Nephron progenitor cell (in vitro differentiated cells): Measurements from ENCODE around the gene TNNI3K.

Experiments
- DNase-seq: peaks from one replicate; pipeline ENCODE4 v3.0.0; 2021
- H3K27ac Mint-ChIP-seq: 2 replicates; pipeline ENCODE4 v1.8.0; 2021; ENCODE audit warnings: mild to moderate bottlenecking, moderate library complexity, mixed read lengths
- H3K27me3 Mint-ChIP-seq: 2 replicates; pipeline ENCODE4 v1.8.0; 2021; ENCODE audit warnings: mild to moderate bottlenecking, low read depth, mixed read lengths; ENCODE audit not compliant: poor library complexity
- H3K36me3 Mint-ChIP-seq: 2 replicates; pipeline ENCODE4 v1.8.0; 2021; ENCODE audit warnings: low read depth, mixed read lengths
- H3K4me1 Mint-ChIP-seq: 2 replicates; pipeline ENCODE4 v1.8.0; 2021; ENCODE audit warnings: mixed read lengths
- H3K4me3 Mint-ChIP-seq: 2 replicates; pipeline ENCODE4 v1.8.0; 2021; ENCODE audit warnings: mild to moderate bottlenecking, moderate library complexity, mixed read lengths
- H3K9me3 Mint-ChIP-seq: 2 replicates; pipeline ENCODE4 v1.8.0; 2021; ENCODE audit warnings: mild to moderate bottlenecking, moderate library complexity, mixed read lengths
- TF ChIP-seq, protein P1 (sequence below): fragments of 200-600 bp; sonication (generic); IDR thresholded peaks from 2 replicates; pipeline ENCODE4 v1.5.0; 2021; ENCODE audit warnings: antibody characterized with exemption

Gene TNNI3K

DNA sequence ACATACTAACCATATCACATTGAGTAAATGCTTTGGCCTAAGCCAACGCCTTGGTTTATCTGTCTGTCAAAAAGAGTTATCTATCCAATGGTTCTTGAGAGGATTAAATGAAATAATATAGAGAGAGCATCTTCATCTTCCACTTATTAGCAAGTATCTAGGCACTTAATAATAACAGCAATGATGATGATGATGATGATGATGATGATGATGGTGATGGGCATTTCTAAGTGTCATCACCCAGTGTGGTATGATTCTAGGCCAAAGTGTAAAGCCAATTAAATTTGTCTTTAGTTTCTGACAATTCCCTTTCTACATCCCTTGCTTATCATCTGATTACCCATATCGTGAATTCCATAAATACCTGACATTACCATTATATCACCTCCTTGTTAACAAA is 342.9 kb downstream of the TNNI3K start:
- H3K36me3 Mint-ChIP-seq = no peaks in the 10 kb centered on the region
- H3K4me3 Mint-ChIP-seq = no peak overlapping the region
- TF ChIP-seq, protein P1, sequence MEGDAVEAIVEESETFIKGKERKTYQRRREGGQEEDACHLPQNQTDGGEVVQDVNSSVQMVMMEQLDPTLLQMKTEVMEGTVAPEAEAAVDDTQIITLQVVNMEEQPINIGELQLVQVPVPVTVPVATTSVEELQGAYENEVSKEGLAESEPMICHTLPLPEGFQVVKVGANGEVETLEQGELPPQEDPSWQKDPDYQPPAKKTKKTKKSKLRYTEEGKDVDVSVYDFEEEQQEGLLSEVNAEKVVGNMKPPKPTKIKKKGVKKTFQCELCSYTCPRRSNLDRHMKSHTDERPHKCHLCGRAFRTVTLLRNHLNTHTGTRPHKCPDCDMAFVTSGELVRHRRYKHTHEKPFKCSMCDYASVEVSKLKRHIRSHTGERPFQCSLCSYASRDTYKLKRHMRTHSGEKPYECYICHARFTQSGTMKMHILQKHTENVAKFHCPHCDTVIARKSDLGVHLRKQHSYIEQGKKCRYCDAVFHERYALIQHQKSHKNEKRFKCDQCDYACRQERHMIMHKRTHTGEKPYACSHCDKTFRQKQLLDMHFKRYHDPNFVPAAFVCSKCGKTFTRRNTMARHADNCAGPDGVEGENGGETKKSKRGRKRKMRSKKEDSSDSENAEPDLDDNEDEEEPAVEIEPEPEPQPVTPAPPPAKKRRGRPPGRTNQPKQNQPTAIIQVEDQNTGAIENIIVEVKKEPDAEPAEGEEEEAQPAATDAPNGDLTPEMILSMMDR = no peak
- no peaks in the 10 kb centered on the region for H3K27me3 Mint-ChIP-seq
- H3K27ac Mint-ChIP-seq = no peak overlapping the region
- no peaks in the 10 kb centered on the region for H3K9me3 Mint-ChIP-seq
- no peaks in the 10 kb centered on the region for H3K4me1 Mint-ChIP-seq
- DNase-seq = no peak

DNA sequence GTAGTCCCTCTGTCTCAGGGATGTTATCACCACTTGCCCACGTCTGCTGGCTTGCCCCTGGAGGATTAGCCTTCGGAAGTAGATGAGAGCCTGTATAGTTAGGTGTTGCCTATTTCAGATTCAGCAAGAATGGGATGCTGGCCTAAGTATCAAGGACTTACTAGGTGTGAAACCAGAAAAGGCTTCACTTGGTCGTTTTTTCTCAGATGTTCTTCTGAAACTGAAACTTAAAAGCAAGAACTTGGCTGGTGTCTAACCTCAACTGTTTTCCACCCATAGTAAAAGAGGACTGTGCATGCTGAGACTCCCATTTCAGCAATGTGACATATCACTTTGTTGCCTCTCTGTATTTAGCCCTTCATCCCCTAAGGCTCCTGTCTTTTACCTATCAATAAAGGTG is 344.2 kb downstream of the TNNI3K start:
- TF ChIP-seq, protein P1 = no peak
- Mint-ChIP-seq H3K9me3 (no peaks in the 10 kb centered on the region), H3K36me3 (no peaks in the 10 kb centered on the region), H3K4me1 (no peaks in the 10 kb centered on the region), H3K27ac (no peak overlapping the region), H3K27me3 (no peaks in the 10 kb centered on the region), H3K4me3 (no peak overlapping the region)
- DNase-seq = no peak

DNA sequence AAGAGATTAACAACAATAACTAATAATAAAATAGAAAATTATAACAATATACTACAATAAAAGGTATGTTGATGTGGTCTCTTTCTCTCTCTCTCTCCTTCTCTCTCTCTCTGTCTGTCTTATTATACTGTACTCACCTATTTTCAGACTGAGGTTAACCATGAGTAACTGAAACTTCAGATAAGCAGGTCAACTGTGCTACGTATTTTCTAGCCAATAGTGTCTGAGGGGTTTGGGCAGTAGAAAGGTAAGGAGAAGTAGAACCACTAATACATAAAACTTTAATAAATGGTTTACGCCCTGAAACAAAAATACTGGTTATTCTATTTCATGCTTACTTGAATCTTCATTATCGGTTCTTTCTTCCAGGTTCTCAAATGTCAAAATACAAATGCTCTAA is 348.2 kb downstream of the TNNI3K start:
- H3K27ac Mint-ChIP-seq = no peak overlapping the region
- no peaks in the 10 kb centered on the region for H3K4me1 Mint-ChIP-seq
- TF ChIP-seq, protein P1 = no peak
- H3K36me3 Mint-ChIP-seq = no peaks in the 10 kb centered on the region
- no peaks in the 10 kb centered on the region for H3K9me3 Mint-ChIP-seq
- DNase-seq = no peak
- no peaks in the 10 kb centered on the region for H3K27me3 Mint-ChIP-seq
- no peak overlapping the region for H3K4me3 Mint-ChIP-seq

DNA sequence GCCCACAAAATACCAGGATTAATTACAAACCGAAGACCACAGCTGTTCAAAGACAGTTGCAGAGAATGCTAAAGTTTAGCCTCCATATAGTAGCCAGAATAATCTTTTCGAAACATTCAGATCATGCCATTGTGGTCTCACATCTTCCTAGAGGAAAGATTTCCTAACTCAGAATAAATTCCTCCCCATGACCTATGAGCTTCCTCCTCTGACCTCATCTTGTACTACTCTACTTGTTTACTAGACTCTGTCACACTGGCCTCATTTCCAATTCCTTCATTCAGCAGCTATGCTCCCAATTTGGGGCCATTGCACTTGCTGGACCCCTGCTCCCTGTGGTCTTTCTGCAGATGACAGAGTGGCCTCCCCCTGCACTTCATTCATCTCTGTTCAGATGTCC is 349.0 kb downstream of the TNNI3K start:
- DNase-seq = no peak
- TF ChIP-seq, protein P1 = no peak
- H3K4me3 Mint-ChIP-seq = no peak overlapping the region
- H3K27me3 Mint-ChIP-seq = no peaks in the 10 kb centered on the region
- no peaks in the 10 kb centered on the region for H3K36me3 Mint-ChIP-seq
- H3K27ac Mint-ChIP-seq = no peak overlapping the region
- no peaks in the 10 kb centered on the region for H3K4me1 Mint-ChIP-seq
- no peaks in the 10 kb centered on the region for H3K9me3 Mint-ChIP-seq

DNA sequence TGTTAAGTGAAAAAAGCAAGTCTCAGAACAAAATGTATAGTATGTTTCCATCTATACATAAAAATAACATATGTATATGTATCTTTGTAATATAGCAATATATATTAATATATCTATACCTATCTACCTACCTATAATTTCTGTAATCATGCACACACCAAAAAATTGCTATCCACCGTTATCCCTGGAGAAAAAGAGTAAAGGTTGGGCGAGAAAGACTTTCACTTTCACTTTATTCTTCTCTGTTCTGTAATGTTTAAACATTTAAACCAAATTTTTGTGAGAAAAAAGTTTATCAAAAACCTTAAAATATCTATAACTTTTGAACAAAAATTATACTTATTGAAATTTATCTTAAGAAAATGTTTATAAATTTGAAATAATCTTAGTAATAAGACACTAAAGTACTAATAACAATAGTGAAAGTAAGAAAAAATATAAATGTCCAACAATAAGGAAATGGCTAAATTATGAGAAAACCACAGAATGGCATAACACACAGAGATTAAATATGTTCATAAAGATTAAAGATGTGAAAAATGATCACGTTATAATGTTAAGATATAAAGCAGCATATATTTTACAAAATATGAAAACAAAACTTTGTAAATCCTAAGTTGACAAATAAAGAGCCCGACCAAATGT is 351.2 kb downstream of the TNNI3K start:
- H3K27ac Mint-ChIP-seq = no peak overlapping the region
- no peaks in the 10 kb centered on the region for H3K4me1 Mint-ChIP-seq
- H3K36me3 Mint-ChIP-seq = no peaks in the 10 kb centered on the region
- no peaks in the 10 kb centered on the region for H3K27me3 Mint-ChIP-seq
- no peaks in the 10 kb centered on the region for H3K9me3 Mint-ChIP-seq
- TF ChIP-seq, protein P1 = no peak
- DNase-seq = no peak
- H3K4me3 Mint-ChIP-seq = no peak overlapping the region

DNA sequence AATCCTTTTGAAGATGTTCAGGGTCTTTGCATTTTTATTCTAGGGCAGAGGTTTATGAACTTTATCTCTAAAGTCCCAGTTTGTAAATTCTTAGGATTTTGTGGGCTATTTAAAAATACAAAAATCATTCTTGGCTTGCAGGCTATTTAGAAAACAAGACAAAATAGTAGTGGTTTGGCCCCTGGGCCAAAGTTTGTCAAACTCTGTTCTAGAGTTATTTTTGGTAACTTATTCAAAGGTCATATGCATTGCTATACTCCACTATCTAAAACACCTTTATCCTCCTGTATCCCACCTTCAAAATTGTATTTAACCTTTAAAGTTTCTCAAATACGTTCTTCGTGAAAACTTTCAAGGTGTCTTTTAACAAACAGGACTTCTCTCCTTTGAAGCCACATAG is 352.7 kb downstream of the TNNI3K start:
- no peaks in the 10 kb centered on the region for H3K27me3 Mint-ChIP-seq
- H3K4me3 Mint-ChIP-seq = no peak overlapping the region
- DNase-seq = no peak
- no peak overlapping the region for H3K27ac Mint-ChIP-seq
- no peaks in the 10 kb centered on the region for H3K36me3 Mint-ChIP-seq
- H3K9me3 Mint-ChIP-seq = no peaks in the 10 kb centered on the region
- no peaks in the 10 kb centered on the region for H3K4me1 Mint-ChIP-seq
- TF ChIP-seq, protein P1 = no peak
